Astrocyte (in vitro differentiated cells and primary cell): ENCODE data around the gene TGFBRAP1. TPM values are rescaled to one million over a fixed set of nuclear protein-coding genes. Genes with fewer than 3 reads are reported as not detected.

ENCODE experiments used
- DNase-seq: peaks from one replicate; pipeline ENCODE4 v3.0.0-alpha.2; 2010; ENCODE audit warnings: low read depth
- FAIRE-seq: peaks from 2 replicates; lab custom pipeline; 2011; peaks lifted over from hg19 to GRCh38; lab: Jason Lieb, UNC
- H2AFZ ChIP-seq: 2 replicates; pipeline ENCODE4 v1.6.0; 2012; ENCODE audit warnings: low read depth, low read length, inconsistent platforms
- H3K27ac ChIP-seq: 2 replicates; pipeline ENCODE4 v1.5.1; 2011; ENCODE audit warnings: low read depth, low read length, inconsistent platforms
- H3K27me3 ChIP-seq: 2 replicates; pipeline ENCODE4 v1.6.0; 2011; ENCODE audit warnings: low read length, inconsistent platforms; ENCODE audit not compliant: insufficient read depth
- H3K36me3 ChIP-seq: 2 replicates; pipeline ENCODE4 v1.5.1; 2011; ENCODE audit warnings: low read length, inconsistent platforms; ENCODE audit not compliant: insufficient read depth
- H3K4me1 ChIP-seq: 2 replicates; pipeline ENCODE4 v1.5.1; 2011; ENCODE audit warnings: low read length, inconsistent platforms; ENCODE audit not compliant: insufficient read depth
- H3K4me2 ChIP-seq: 2 replicates; pipeline ENCODE4 v1.6.0; 2012; ENCODE audit warnings: low read length, inconsistent platforms
- H3K4me3 ChIP-seq: 2 replicates; pipeline ENCODE4 v1.5.1; 2011; ENCODE audit warnings: low read depth, mild to moderate bottlenecking, low read length, inconsistent platforms; ENCODE audit not compliant: insufficient read depth
- H3K79me2 ChIP-seq: 2 replicates; pipeline ENCODE4 v1.6.0; 2012; ENCODE audit warnings: mild to moderate bottlenecking, low read length, inconsistent platforms; ENCODE audit not compliant: insufficient read depth
- H3K9ac ChIP-seq: 2 replicates; pipeline ENCODE4 v1.6.0; 2012; ENCODE audit warnings: mild to moderate bottlenecking, low read length, inconsistent platforms
- H3K9me3 ChIP-seq: 2 replicates; pipeline ENCODE4 v1.5.1; 2012; ENCODE audit warnings: low read depth, mild to moderate bottlenecking, low read length, inconsistent platforms; ENCODE audit not compliant: insufficient read depth
- H4K20me1 ChIP-seq: 2 replicates; pipeline ENCODE4 v1.6.0; 2012; ENCODE audit warnings: low read length, inconsistent platforms; ENCODE audit not compliant: insufficient read depth
- H3K27ac Mint-ChIP-seq: one replicate; pipeline ENCODE4 v1.8.0; 2021; ENCODE audit warnings: mild to moderate bottlenecking, mixed read lengths; ENCODE audit not compliant: unreplicated experiment
- H3K27me3 Mint-ChIP-seq: one replicate; pipeline ENCODE4 v1.8.0; 2021; ENCODE audit warnings: low read depth, mixed read lengths; ENCODE audit not compliant: unreplicated experiment
- H3K36me3 Mint-ChIP-seq: one replicate; pipeline ENCODE4 v1.8.0; 2021; ENCODE audit warnings: low read depth, mixed read lengths; ENCODE audit not compliant: unreplicated experiment
- H3K4me1 Mint-ChIP-seq: one replicate; pipeline ENCODE4 v1.8.0; 2021; ENCODE audit warnings: low read depth, mixed read lengths; ENCODE audit not compliant: unreplicated experiment
- H3K4me3 Mint-ChIP-seq: one replicate; pipeline ENCODE4 v1.8.0; 2021; ENCODE audit warnings: mild to moderate bottlenecking, moderate library complexity, mixed read lengths; ENCODE audit not compliant: unreplicated experiment
- H3K9me3 Mint-ChIP-seq: one replicate; pipeline ENCODE4 v1.8.0; 2021; ENCODE audit warnings: mild to moderate bottlenecking, mixed read lengths; ENCODE audit not compliant: unreplicated experiment
- CTCF ChIP-seq: IDR thresholded peaks from 2 replicates; pipeline ENCODE4 v1.5.1; 2011; ENCODE audit warnings: low read depth, mild to moderate bottlenecking, inconsistent platforms, low read length, moderate library complexity; ENCODE audit not compliant: insufficient read depth
- EZH2 ChIP-seq: IDR thresholded peaks from 2 replicates; pipeline ENCODE4 v1.6.1; 2012; ENCODE audit warnings: mild to moderate bottlenecking, low read length, inconsistent platforms; ENCODE audit not compliant: insufficient read depth
- total RNA-seq: library from RNA; stranded (reverse); gene quantifications from 2 replicates; pipeline ENCODE4 v1.2.1, GENCODE V29; 2021

TGFBRAP1 gene
- total RNA-seq, 1 donor from 2014 or later: 25.1 TPM

DNA sequence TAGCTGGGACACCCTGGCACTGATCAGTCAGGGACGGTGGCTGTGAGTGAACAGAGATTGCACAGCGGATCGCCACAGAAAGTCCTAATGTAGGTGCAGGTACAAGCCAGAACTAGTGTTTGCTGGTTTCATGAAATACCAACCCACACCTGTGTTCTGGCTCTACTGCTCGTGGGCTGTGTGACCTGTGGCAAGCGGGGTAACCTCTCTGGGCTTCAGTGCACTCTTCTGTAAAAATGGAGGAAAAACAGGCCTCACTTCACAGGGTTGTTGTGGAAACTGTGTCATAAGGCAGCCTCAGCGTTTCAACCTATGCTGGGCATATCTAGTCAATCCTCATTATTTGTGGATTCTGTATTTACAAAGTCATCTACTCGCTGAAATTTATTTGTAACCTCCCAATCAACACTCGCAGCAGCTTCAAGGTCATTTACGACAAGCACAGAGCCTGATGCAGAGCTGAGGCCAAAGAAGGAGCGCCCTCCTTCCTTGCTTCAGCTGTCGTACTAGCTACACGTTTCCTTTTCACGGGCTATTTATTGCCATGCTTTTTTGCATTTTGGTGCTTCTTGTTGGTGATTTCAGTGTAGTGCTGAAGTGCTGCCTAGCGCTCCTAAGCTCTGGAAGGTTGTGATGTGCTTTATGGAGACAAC is 58.0 kb downstream of the TGFBRAP1 start:
- Mint-ChIP-seq H3K9me3 (no peaks in the 10 kb centered on the region), H3K27me3 (no peaks in the 10 kb centered on the region), H3K4me1 (peaks cover 6% of the 10 kb centered on the region), H3K36me3 (peaks cover 57% of the 10 kb centered on the region), H3K27ac (no peak overlapping the region), H3K4me3 (no peak overlapping the region)
- Histone ChIP-seq H3K36me3 (peaks cover 17% of the 10 kb centered on the region), H3K79me2 (no peaks in the 10 kb centered on the region), H3K27ac (no peak overlapping the region), H3K27me3 (no peaks in the 10 kb centered on the region), H3K4me1 (no peaks in the 10 kb centered on the region), H3K9me3 (no peaks in the 10 kb centered on the region), H2AFZ (no peak overlapping the region), H3K4me2 (no peak overlapping the region), H3K4me3 (no peak overlapping the region), H3K9ac (no peak overlapping the region), H4K20me1 (no peaks in the 10 kb centered on the region)
- DNase-seq (no peak), FAIRE-seq (no peak)
- TF ChIP-seq EZH2 (no peak), CTCF (no peak)

GRCh38 chr2:105269426-105269825 is 60.1 kb downstream of the TGFBRAP1 start:
- Histone ChIP-seq H3K9ac (no peak overlapping the region), H3K27me3 (no peaks in the 10 kb centered on the region), H3K4me3 (no peak overlapping the region), H2AFZ (no peak overlapping the region), H3K36me3 (peaks cover 11% of the 10 kb centered on the region), H3K9me3 (no peaks in the 10 kb centered on the region), H3K4me1 (no peaks in the 10 kb centered on the region), H4K20me1 (no peaks in the 10 kb centered on the region), H3K4me2 (no peak overlapping the region), H3K79me2 (no peaks in the 10 kb centered on the region), H3K27ac (no peak overlapping the region)
- Mint-ChIP-seq H3K9me3 (no peaks in the 10 kb centered on the region), H3K36me3 (peaks cover 58% of the 10 kb centered on the region), H3K4me3 (no peak overlapping the region), H3K27me3 (no peaks in the 10 kb centered on the region), H3K4me1 (peaks cover 6% of the 10 kb centered on the region), H3K27ac (no peak overlapping the region)
- TF ChIP-seq EZH2: no peak
- no peak for TF ChIP-seq CTCF
- DNase-seq: no peak
- FAIRE-seq: no peak

- no peaks in the 10 kb centered on the region for H3K27me3 ChIP-seq
- Mint-ChIP-seq H3K36me3 (peaks cover 32% of the 10 kb centered on the region), H3K27me3 (no peaks in the 10 kb centered on the region), H3K4me1 (peaks cover 45% of the 10 kb centered on the region), H3K4me3 (peak overlapping the region; percentile 15), H3K27ac (peak overlapping the region; percentile 98), H3K9me3 (peaks cover 10% of the 10 kb centered on the region)
- H3K4me2 ChIP-seq: no peak overlapping the region
- no peak overlapping the region for H2AFZ ChIP-seq
- no peak for FAIRE-seq
- TF ChIP-seq EZH2: no peak
- no peak for TF ChIP-seq CTCF
- H3K9ac ChIP-seq: no peak overlapping the region
- no peaks in the 10 kb centered on the region for H4K20me1 ChIP-seq
- H3K4me3 ChIP-seq: no peak overlapping the region
- peak; percentile 40 for DNase-seq
- no peaks in the 10 kb centered on the region for H3K79me2 ChIP-seq
- no peaks in the 10 kb centered on the region for H3K9me3 ChIP-seq
- H3K4me1 ChIP-seq: peaks cover 15% of the 10 kb centered on the region
- H3K36me3 ChIP-seq: no peaks in the 10 kb centered on the region
- no peak overlapping the region for H3K27ac ChIP-seq
Measured at GRCh38 chr2:105262651-105263091, 66.9 kb downstream of the TGFBRAP1 start.
